Measurements from ENCODE around the gene LRRC75A.

Gene LRRC75A

DNA sequence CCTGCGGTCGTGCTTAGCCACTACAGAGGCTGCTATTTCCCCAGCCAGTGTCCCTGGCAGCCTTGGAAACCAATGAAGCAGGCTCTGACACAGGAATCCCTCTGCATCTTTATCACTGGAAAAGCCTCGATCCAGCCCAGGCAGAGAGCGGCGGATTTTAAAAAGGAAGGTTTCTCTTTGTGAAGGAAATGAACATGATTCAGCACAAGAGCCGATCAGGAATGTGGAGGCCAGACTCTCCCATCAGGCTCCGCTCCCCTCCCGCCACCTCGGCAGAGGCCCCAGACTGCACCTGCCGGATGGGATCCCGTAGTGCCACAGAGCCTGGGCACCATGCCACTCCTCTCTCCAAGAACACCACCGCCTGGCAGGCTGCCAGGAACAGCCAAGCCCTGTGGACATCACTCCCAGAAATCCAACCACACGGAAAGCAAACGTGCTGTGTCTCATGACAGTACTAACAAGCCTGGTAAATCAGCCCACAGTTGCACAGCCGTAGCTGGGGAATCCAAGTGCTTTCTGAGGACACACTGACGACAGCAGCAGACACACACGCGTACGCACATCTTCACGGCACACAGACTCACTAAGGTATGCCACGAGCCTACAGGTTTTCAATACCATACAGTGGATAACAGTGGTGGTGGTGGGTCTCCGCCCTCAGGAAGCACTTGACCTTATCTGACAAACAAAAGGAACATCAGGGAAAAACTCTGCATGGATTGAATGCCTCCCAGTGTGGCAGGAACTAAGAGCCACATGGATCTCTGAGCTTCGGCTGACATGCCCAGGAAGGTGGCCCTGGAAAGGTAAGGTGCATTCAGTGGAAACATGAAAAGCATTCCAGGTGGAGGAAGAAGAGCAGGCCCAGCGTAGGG is 5.4 kb downstream of the LRRC75A start:
- TF ChIP-seq GATA2 (IDR thresholded peaks at IDR 0.05; ENCODE audit: low read depth, low read length) (no peak), GATA3 (IDR thresholded peaks at IDR 0.05; ENCODE audit: low read depth, low read length) (no peak)

DNA sequence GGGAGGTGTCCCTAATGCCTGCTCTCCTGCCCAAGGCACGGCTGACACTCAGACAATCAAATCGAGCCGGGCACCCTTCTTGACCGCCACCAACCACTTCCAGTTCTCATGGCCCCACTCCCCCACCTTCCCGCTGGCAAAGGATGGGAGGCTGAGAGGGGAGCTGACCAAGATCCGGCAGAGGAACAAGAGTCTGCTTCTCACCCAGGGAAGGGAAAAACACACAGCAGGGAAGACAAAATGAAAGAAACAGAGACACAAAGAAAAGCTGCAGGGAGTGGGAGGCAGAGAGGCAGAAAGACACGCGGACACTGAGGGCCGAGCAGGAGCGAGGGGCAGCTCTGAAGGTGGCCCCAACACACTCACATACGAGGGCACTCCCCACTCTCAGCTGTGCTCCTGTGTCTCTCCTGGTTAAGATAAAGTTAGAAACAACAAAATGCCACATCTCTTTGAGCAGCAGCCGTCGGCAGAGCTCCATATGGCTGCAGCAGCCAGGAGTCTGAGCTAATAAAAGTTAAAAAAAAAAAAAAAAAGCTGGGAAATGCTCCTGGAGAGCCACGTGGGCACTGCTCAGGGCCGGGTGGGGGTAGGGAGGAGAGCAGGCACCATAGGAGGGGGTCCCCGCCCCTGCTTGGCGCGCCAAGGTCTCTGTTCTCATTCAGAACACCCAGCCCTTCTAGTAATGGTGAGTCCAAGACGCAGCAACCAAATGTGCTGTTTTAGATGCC is 7.4 kb downstream of the LRRC75A start:
- no peak for TF ChIP-seq GATA3 (IDR thresholded peaks at IDR 0.05; ENCODE audit: low read depth, low read length)
- no peak for TF ChIP-seq GATA2 (IDR thresholded peaks at IDR 0.05; ENCODE audit: low read depth, low read length)

DNA sequence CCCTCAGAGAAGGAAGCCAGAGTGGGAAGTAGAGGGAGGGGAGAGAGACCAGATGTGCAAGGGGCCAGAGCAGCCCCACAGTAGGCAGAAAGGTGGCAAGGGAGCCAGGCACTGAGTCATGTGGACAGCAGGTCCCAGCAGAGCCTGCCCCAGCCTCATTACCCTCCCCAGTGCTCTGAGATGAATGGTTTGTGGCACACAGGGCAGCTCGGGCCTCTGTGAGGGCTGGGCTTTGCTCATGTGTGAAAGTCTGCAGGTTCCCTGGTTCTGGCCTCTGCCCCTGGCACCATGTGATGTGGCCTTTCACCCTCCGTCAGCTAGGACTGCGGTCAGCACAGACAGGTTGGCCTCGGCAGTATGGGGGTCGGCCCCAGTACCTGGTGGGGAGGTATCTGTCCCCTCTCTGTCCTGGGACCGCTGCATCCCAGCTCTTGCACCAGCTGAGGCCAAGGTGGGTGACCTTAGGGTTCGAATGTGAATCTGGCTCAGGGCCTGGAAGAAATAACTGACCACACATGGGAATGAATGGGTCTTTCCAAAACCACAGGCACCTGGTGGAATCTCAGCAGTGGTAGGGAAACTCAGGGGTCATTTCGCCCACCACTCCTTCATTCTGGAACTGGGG is 8.9 kb downstream of the LRRC75A start:
- TF ChIP-seq GATA2 (IDR thresholded peaks at IDR 0.05; ENCODE audit: low read depth, low read length): no peak
- TF ChIP-seq GATA3 (IDR thresholded peaks at IDR 0.05; ENCODE audit: low read depth, low read length): no peak

DNA sequence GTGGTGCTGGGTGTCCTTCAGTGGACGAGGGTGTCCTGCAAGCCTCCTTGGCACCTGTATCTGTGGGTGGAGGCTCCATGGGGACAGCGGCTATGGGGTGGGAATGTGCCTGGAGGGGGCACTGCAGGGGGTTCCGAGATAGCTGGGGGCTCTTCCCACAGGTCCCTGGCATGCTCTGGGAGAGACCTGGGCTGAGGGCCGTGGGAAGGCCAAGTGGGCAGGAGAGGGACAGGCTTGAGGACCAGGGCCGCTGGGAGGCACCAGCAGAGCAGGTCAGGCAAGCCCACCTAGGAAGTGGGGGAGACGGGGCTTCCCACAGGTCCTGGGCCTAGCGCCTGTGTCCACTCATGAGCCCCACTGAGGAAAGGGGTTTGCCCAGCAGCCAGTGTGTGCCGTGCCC is 9.7 kb downstream of the LRRC75A start:
- TF ChIP-seq GATA2 (IDR thresholded peaks at IDR 0.05; ENCODE audit: low read depth, low read length) (no peak), GATA3 (IDR thresholded peaks at IDR 0.05; ENCODE audit: low read depth, low read length) (no peak)

DNA sequence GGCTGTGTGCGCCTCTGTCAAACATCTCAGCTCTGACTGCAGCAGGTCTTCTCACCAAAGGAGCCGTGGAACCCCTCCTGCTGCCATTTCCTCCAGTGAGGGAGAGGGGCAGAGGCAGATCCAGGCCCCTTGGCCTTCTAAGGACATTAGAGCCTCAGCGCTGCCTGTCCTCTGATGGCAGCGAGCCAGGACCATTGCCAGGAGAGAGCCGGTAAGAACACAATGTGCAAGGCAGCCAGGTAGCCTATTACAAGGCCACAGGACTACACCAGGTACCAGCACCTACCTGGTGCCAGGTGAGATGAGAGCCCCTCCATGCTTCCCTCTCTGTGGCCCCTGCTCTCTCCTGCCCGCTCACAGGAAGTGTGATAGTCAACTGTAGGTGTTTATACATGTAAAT is 11.0 kb downstream of the LRRC75A start:
- TF ChIP-seq GATA2 (IDR thresholded peaks at IDR 0.05; ENCODE audit: low read depth, low read length) (no peak), GATA3 (IDR thresholded peaks at IDR 0.05; ENCODE audit: low read depth, low read length) (no peak)

DNA sequence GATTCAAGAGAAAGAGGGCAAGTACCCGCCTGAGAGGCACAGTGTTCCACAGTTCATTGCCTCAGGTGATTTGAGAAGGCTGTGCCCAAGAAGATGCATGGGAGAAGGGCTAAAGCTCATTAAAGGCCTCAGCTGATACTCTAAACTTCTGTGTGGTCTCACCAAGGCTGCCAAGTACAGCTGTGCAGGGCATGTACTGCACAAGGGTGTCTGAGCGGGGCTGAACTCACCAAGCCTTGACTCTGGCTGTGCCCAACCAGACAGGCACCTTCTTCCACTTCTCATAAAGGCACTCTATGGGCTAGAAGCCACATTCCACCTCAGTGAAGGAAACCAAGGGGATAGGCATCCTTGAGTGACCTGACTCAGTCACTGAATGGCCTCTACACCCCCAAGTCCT is 12.7 kb downstream of the LRRC75A start:
- TF ChIP-seq GATA3 (IDR thresholded peaks at IDR 0.05; ENCODE audit: low read depth, low read length) (no peak), GATA2 (IDR thresholded peaks at IDR 0.05; ENCODE audit: low read depth, low read length) (no peak)

DNA sequence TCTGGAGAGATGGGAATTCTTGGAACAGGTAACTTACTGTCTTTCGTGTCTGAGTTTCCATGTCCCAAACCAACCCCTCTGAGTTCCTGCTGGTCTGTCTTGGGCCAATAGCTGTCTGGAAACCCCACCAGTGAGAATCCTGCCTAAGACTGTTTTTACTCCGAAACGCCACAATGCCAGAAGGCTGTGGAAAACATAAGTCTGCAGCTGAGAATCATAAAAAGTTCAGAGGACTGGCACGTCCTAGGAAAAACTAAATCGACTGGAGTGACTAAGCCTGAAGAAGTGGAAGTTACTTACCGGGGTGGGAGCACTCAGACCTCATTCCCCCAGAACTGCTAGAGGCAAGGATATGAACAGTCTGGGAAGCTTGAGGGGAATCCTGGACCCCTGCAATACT is 13.3 kb downstream of the LRRC75A start:
- TF ChIP-seq GATA3 (IDR thresholded peaks at IDR 0.05; ENCODE audit: low read depth, low read length): no peak
- no peak for TF ChIP-seq GATA2 (IDR thresholded peaks at IDR 0.05; ENCODE audit: low read depth, low read length)

DNA sequence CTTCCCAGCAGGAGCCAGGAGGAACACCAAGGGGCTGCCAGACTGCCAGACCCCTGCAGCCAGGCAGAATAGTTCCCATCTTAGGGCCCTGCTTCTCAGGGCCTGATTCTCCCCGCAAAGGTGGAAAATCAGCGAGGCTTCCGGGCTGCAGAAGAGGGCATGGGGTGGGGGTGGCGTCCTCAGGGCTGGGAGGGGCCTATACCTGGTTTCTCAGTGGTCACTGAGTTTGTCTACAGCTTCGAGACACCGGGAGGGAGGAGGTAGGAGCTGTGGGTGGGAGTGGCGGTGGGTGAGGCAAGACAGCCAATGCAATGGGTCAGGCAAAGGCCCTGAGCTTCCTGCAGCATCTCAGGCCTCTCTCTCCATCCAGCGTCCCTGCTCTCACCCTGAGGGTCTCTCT is 14.3 kb downstream of the LRRC75A start:
- TF ChIP-seq GATA2 (IDR thresholded peaks at IDR 0.05; ENCODE audit: low read depth, low read length) (no peak), GATA3 (IDR thresholded peaks at IDR 0.05; ENCODE audit: low read depth, low read length) (no peak)

DNA sequence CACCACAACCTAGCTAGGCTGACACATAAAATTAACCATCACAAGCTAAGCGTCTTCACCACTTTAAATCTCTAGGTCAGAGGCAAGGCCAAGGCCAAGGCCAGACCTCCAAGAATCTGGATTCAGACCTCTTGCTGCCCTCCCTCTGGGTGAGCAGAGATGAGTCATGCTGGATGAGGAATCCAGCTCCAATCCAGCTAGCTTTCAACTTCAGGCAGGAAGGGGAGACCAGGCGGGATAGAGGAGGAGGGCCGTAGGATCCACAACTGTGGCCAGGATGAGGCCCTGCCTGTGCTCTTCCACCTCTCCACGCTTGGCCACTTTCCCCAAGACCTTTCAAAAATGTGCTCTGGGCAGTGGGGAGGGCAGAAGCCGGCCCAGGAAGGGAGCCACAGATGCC is 14.7 kb downstream of the LRRC75A start:
- TF ChIP-seq GATA3 (IDR thresholded peaks at IDR 0.05; ENCODE audit: low read depth, low read length) (no peak), GATA2 (IDR thresholded peaks at IDR 0.05; ENCODE audit: low read depth, low read length) (no peak)

DNA sequence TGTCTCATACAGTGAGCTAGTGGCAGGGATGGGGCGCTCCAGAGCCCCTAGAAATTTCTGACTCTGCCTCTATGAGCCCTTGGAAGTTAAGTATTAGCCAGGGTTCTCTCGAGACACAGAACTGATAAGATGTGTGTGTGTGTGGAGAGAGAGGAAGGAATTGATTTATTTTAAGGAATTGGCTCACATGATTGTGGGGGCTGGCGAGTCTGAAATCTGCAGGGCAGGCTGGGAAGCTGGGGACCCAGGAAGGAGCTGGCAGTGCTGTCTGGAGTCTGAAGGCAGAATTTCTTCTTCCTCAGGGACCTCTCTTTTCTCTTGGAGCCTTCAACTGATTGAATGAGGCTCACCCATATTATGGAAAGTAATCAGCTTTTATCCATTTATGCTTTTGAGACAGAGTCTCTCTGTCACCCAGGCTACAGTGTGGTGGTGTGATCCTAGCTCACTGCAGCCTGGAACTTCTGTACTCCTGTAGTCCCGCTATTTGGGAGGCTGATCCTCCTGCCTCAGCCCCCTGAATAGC is 16.8 kb downstream of the LRRC75A start:
- no peak for TF ChIP-seq GATA2 (IDR thresholded peaks at IDR 0.05; ENCODE audit: low read depth, low read length)
- no peak for TF ChIP-seq GATA3 (IDR thresholded peaks at IDR 0.05; ENCODE audit: low read depth, low read length)

DNA sequence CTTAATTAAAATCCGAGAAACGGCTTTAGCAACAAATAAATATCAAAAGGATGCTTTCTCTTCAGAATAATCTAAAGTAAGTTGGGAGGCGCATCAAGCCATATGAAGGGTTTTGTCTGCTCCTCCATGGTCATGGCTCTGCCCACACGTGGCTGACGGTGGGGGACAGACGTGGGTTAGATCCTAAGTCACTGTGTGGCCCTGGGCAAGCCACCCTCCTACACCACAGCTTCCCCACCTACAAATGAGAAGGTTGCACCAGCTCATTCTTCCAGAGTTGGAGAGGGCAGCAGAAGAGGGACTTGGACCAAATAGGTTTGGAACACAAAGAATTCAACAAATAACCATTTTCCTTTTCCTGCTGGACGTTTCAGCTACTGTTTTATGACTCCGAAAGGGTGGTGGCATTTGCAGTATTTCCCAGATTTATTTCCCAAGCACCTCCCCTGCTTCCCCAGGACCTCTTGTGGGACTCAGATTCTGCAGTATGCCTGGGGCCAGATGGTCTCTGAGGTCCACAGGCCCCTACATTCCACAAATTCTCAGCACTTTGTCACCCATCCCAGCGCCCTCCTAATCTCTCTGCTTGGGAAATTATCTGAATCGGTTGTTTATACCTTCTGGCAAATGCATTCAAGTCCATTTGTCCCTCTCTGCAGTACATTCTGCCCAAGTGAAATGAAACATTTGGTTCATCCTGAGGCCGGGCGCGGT is 17.8 kb downstream of the LRRC75A start:
- TF ChIP-seq GATA2 (IDR thresholded peaks at IDR 0.05; ENCODE audit: low read depth, low read length) (no peak), GATA3 (IDR thresholded peaks at IDR 0.05; ENCODE audit: low read depth, low read length) (no peak)

DNA sequence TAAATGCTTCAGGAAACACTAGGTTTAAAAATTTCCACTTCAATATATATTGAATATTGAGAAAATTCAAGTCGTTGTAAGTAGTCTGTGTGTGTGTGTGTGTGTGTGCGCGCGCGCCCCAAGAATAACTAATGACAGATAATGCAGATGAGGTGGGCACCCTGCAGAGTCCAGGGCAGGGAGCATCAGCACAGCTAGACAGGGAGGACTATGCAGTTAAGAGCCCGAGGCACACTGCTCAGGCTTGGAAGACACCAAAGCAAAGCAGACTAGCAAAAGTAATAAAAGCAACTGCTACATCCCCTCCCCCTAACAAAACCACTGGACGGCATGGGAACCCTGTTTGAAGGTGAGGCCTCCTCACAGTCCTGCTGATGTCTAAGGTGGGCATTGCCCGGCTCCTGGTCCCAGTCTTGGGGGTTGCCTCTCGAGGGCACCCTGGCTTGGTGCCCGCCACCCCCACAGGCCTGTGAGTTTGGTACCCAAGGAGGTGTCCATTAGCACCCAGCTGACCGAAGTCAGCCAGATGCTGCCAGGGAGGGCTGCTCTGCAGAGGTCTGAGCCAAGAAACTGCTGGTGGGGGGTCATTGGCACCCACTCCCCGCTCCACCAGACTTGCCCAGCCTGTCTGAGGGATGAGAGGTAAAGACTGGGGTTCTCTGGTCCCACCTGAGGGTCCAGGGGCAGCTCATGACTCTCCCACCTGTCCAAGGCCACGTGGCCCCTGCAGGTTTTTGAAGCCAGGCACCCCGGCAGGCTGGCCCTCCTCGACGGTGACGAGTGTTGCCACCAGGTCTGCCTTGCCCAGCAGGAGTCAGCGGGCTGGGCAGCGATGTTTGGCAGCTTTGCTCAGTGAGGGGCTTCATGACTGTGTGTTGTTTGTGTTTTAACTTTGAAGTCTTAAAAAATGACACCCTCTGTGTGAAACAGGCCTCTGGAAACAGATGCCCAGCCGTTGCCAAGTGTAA is 18.7 kb downstream of the LRRC75A start:
- TF ChIP-seq GATA3 (IDR thresholded peaks at IDR 0.05; ENCODE audit: low read depth, low read length) (no peak), GATA2 (IDR thresholded peaks at IDR 0.05; ENCODE audit: low read depth, low read length) (no peak)

DNA sequence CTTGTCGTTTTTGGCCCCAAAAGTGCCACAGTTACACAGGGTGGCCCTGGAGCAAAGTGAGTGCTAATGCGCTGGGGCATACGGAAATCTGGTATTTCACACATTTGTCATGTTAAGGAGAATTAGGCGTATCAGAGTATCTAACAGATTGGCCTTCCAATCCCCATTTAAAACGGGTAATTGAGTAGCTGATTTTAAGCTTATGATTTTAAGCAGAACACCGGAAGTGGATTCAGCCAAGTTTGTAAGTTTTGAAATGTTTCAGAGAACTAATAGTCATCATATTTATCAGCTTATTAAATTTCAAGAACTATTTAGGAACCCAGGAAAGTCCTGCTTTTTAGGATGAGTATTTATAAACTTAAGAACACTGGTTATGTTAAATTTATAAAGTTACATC is 19.5 kb downstream of the LRRC75A start:
- no peak for TF ChIP-seq GATA2 (IDR thresholded peaks at IDR 0.05; ENCODE audit: low read depth, low read length)
- TF ChIP-seq GATA3 (IDR thresholded peaks at IDR 0.05; ENCODE audit: low read depth, low read length): no peak

Measured in SH-SY5Y (cell line).